GM21737 (cell line): ENCODE data around the gene PBX4.

Experiments
- ATAC-seq: cut with Tn5 transposase; IDR thresholded peaks from one replicate; pipeline ENCODE4 v1.9.1; 2021; ENCODE audit warnings: mild to moderate bottlenecking, moderate library complexity; ENCODE audit not compliant: unreplicated experiment

Gene PBX4

DNA sequence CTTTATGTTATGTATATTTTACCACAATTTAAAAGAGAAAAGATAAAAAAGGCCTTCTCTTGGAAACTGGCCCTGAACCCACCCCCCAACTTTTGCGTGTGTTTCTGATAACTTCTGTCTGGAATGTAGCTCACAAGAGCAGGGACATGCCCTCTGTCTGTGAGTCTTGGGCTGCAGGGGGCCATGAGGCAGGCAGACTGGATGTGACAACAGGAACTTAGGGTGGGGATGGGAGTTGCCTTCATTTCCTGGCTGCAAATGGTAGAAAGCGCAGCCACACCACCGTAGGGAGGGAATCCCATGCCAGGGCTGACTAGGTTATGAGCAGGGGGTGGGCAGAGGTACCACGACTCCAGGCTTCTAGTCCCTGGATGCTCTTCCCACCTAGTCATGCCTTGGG, 58.6 kb downstream of the PBX4 start:
- no peak for ATAC-seq

GRCh38 chr19:19558636-19559035, 59.9 kb downstream of the PBX4 start:
- no peak for ATAC-seq

GRCh38 chr19:19558055-19558454, 60.4 kb downstream of the PBX4 start:
- ATAC-seq = no peak

- ATAC-seq = no peak
Measured at GRCh38 chr19:19554074-19555023, 64.1 kb downstream of the PBX4 start.

DNA sequence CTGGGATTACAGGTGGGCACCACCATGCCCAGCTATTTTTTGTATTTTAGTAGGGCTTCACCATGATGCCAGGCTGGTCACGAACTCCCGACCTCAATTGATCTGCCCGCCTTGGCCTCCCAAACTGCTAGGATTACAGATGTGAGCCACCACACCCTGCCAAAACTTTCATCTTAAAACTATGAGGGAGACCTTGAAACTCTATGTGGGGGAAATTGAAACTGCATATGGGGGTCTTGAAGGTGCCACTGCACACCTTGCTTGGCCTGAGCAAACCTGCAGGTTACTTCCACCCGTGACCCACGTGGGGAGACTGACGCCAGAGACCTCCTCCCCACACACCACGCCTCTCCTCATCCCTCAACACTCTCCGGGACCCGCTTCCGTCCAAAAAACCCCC, 64.8 kb downstream of the PBX4 start:
- ATAC-seq = no peak

- ATAC-seq = no peak
Measured at GRCh38 chr19:19552798-19553197, 65.7 kb downstream of the PBX4 start.

DNA sequence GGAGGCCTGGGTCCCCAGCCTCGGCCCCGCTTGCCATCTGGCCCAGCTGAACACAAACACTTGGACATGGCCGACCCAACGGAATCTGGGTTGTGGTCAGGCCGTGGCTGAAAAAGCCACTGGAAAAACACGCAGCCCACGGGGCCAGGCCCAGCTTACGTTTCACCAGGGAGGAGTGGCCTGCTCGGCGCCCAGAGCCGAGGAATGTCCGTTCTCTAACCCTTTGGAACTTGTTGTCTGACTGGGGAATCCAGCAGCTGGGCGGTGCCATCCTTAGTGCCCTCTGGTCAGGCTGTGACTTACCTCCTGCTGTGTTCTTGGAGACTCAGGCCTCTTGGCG, 66.7 kb downstream of the PBX4 start:
- no peak for ATAC-seq

- no peak for ATAC-seq
Measured at GRCh38 chr19:19550972-19551852, 67.3 kb downstream of the PBX4 start.

- no peak for ATAC-seq
Measured at GRCh38 chr19:19550485-19550929, 68.0 kb downstream of the PBX4 start.

- ATAC-seq = no peak
Measured at GRCh38 chr19:19549804-19550464, 68.6 kb downstream of the PBX4 start.

GRCh38 chr19:19548915-19549759, 69.3 kb downstream of the PBX4 start:
- no peak for ATAC-seq

DNA sequence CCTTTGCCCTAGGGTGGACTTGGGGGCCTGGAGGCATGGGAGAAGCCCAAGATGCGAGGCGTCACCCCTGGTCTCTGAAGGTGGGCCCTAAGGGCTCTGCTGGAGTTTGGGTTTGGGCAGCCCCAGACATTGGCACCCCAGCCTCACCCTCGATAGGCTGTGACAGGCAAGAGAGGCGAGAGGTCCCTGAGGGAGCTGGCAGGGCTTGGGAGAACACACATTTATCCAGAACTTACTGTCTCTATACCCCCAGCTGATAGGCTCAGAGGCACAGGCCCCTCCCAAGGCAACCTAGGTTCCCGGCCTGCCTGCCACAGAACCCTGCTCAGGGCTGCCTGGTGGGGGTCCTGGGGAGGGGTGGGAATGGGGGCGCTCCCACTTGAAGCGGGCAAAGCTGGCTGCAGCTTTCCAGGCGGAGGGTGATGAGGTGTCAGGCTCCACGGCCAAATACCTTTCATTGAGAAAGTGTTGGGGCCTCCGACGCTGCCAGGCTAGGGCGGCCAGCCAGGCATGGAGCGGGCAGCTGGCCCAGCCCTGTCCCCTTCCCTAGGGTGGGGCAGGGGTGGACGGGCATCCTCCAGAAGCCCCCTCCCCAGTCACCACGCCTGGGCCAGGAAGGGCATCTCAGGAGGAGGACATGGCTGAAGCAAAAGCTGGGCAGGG, 70.7 kb downstream of the PBX4 start:
- ATAC-seq = no peak

DNA sequence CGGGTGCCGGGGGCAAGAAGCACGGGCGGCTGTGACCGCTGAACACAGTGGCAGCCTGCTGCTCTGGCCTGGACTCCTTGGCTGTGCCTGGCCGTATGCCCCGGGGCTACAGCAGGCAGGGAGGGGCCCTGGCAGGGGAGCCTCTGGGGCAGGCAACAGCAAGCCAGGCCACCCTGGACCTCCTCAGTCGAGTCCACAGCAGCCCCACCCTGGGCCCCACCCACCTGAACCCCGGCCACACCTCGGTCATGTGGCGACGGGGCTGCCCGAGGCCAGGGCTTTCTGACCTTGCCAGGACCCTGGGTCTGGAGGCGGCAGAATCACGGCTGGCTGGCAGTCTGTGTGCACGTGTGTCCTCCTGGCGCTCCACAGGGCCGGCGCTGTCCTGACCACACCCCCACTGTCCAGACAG, 71.7 kb downstream of the PBX4 start:
- ATAC-seq = no peak

DNA sequence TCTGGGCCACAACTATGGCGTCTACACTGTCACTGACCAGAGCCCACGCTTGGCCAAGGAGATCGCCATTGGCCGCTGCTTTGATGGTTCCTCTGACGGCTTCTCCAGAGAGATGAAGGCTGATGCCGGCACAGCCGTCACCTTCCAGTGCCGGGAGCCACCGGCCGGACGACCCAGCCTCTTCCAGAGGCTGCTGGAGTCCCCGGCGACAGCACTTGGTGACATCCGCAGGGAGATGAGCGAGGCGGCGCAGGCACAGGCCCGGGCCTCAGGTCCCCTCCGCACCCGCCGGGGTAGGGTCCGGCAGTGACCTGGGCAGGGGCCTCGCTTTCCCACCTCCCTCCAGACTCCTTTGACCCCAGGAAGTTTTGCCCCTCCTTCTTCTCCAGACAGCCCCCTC, 72.8 kb downstream of the PBX4 start:
- no peak for ATAC-seq

DNA sequence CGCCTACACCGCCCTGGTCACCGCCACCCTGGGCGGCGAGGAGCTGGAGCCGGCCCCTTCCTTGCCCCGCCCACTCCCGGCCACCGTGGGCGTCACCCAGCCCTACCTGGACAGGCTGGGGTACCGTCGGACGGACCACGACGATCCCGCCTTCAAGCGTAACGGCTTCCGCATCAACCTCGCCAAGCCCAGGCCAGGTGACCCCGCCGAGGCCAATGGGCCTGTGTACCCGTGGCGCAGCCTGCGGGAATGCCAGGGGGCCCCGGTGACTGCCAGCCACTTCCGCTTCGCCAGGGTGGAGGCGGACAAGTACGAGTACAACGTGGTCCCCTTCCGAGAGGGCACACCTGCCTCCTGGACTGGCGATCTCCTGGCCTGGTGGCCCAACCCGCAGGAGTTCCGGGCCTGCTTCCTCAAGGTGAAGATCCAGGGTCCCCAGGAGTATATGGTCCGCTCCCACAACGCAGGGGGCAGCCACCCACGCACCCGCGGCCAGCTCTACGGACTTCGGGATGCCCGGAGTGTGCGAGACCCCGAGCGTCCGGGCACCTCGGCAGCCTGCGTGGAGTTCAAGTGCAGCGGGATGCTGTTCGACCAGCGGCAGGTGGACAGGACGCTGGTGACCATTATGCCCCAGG, 73.4 kb downstream of the PBX4 start:
- ATAC-seq = no peak

DNA sequence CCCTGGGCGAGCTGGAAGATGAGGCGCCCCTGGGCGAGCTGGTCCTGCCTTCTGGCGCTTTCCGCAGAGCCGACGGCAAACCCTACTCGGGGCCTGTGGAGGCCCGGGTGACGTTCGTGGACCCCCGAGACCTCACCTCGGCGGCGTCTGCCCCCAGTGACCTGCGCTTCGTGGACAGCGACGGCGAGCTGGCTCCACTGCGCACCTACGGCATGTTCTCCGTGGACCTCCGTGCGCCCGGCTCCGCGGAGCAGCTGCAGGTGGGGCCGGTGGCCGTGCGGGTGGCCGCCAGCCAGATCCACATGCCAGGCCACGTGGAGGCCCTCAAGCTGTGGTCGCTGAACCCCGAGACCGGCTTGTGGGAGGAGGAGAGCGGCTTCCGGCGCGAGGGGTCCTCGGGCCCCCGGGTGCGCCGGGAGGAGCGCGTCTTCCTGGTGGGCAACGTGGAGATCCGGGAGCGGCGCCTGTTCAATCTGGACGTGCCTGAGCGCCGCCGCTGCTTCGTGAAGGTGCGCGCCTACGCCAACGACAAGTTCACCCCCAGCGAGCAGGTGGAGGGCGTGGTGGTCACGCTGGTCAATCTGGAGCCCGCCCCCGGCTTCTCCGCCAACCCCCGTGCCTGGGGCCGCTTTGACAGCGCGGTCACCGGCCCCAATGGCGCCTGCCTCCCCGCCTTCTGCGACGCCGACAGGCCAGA, 74.1 kb downstream of the PBX4 start:
- ATAC-seq = no peak

DNA sequence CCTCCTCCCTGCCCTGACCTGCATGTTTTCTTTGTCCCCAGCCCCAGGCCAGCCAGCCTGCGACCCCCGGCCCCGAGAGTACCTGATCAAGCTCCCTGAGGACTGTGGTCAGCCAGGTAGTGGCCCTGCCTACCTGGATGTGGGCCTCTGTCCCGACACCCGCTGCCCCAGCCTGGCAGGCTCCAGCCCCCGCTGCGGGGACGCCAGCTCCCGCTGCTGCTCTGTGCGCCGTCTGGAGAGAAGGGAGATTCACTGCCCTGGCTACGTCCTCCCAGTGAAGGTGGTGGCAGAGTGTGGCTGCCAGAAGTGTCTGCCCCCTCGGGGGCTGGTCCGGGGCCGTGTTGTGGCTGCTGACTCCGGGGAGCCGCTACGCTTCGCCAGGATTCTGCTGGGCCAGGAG, 74.8 kb downstream of the PBX4 start:
- ATAC-seq = no peak

DNA sequence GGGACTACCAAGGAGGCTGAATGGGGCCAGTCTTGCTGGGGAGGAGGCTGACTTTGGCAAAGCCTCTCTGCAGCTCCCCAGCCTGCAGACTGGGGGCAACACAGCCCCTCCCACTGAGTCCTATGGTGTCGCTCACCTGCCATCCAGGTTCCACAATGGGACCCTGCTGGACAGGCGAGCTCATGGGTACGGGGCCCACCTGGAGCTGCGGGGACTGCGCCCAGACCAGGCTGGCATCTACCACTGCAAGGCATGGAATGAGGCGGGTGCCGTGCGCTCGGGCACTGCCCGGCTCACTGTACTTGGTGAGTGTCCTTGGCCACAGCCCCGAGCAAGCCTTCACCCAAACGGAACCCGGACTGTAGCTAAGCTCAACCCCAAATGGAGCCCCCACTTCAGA, 75.4 kb downstream of the PBX4 start:
- ATAC-seq = no peak

DNA sequence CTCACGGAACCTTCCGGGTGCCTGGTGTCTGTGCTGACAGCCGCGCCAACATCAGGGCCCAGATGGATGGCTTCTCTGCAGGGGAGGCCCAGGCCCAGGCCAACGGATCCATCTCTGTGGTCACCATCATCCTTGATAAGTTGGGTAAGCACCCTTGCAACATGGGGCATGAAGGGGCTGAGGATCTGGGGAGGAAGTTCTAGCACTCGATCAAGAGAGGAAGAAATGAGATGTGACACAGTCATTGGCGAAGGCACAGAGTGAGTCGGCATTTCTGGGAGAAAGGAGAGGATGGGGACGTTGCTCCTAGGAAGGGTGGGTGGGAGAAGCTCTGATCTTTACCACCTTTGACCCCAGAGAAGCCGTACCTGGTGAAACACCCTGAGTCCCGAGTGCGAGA, 76.0 kb downstream of the PBX4 start:
- no peak for ATAC-seq
